Breast epithelium (tissue), 3 donors: ENCODE results near the gene DOP1A.

Experiments
- POLR2A ChIP-seq: fragments of 450-650 bp; IDR thresholded peaks from one replicate; pipeline ENCODE4 v1.6.1; 2016; ENCODE audit warnings: antibody characterized with exemption, mild to moderate bottlenecking, moderate library complexity
- POLR2AphosphoS5 ChIP-seq, 3 donors: sonication (generic); formaldehyde crosslinking; IDR thresholded peaks; one replicate each; pipeline ENCODE4 v1.6.1; 2017; ENCODE audit warnings: antibody characterized with exemption in 3 of 3
- TF ChIP-seq, protein P1 (sequence below), 3 donors: fragments of 450-650 bp; IDR thresholded peaks; one replicate each; pipeline ENCODE4 v1.5.1; 2016 to 2017; ENCODE audit warnings: antibody characterized with exemption in 3 of 3, mild to moderate bottlenecking in 3 of 3, moderate library complexity in 3 of 3

DNA sequence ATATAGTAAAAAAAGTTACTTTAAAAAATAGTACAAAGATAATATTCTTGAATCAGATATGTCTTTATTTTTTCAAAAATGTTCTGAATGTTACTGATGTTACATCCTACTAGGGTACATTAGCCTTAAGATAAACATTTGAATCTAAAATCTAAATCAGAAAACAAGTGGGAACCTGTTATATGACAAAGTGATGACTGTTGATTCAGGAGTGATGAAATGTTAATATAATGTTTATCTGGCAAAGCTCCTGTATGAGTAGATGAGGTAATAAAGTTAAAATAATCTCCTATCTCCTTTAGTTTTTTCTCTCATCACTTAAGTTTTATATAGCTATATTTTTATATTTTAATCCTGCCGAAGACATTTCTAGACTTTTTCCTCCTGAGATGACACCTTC lies 4.2 kb downstream of the DOP1A start:
- TF ChIP-seq, protein P1, sequence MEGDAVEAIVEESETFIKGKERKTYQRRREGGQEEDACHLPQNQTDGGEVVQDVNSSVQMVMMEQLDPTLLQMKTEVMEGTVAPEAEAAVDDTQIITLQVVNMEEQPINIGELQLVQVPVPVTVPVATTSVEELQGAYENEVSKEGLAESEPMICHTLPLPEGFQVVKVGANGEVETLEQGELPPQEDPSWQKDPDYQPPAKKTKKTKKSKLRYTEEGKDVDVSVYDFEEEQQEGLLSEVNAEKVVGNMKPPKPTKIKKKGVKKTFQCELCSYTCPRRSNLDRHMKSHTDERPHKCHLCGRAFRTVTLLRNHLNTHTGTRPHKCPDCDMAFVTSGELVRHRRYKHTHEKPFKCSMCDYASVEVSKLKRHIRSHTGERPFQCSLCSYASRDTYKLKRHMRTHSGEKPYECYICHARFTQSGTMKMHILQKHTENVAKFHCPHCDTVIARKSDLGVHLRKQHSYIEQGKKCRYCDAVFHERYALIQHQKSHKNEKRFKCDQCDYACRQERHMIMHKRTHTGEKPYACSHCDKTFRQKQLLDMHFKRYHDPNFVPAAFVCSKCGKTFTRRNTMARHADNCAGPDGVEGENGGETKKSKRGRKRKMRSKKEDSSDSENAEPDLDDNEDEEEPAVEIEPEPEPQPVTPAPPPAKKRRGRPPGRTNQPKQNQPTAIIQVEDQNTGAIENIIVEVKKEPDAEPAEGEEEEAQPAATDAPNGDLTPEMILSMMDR (IDR thresholded peaks at IDR 0.05), result no peak
- no peak for TF ChIP-seq POLR2A
- no peak for TF ChIP-seq POLR2AphosphoS5 (IDR thresholded peaks at IDR 0.05)
